GM23338 (cell line): ENCODE data around the gene LCMT1. TPM values are rescaled to one million over a fixed set of nuclear protein-coding genes. Genes with fewer than 3 reads are reported as not detected.

Experiments used
- ATAC-seq: fragments of 200-7000 bp; cut with Tn5 transposase; 3 replicates; pipeline ENCODE4 v1.9.1; 2020
- DNase-seq: peaks from one replicate; pipeline ENCODE4 v3.0.0-alpha.2; 2015; ENCODE audit warnings: low spot score
- H2AFZ ChIP-seq: fragments of 200-600 bp; sonication (generic); 2 replicates; pipeline ENCODE4 v1.8.0; 2016; ENCODE audit warnings: antibody characterized with exemption, mild to moderate bottlenecking, moderate library complexity
- H3F3A ChIP-seq: fragments of 200-600 bp; sonication (generic); replicated peaks from 2 replicates; pipeline ENCODE4 v1.8.0; 2017; ENCODE audit warnings: antibody characterized with exemption, mixed run types, low read depth
- H3K27ac ChIP-seq: fragments of 200-600 bp; sonication (generic); 2 replicates; pipeline ENCODE4 v1.6.1; 2016; ENCODE audit warnings: low read depth
- H3K27me3 ChIP-seq: fragments of 200-600 bp; sonication (generic); 2 replicates; pipeline ENCODE4 v1.8.0; 2016; ENCODE audit warnings: mild to moderate bottlenecking, mixed run types, moderate library complexity; ENCODE audit not compliant: insufficient read depth
- H3K36me3 ChIP-seq: fragments of 200-600 bp; sonication (generic); 2 replicates; pipeline ENCODE4 v1.8.0; 2016; ENCODE audit warnings: mild to moderate bottlenecking; ENCODE audit not compliant: insufficient read depth
- H3K4me1 ChIP-seq: fragments of 200-600 bp; sonication (generic); 2 replicates; pipeline ENCODE4 v1.8.0; 2016; ENCODE audit warnings: mild to moderate bottlenecking, moderate library complexity; ENCODE audit not compliant: insufficient read depth
- H3K4me2 ChIP-seq: fragments of 200-600 bp; sonication (generic); 2 replicates; pipeline ENCODE4 v1.7.1; 2017; ENCODE audit warnings: mixed run types
- H3K4me3 ChIP-seq: fragments of 200-600 bp; sonication (generic); 2 replicates; pipeline ENCODE4 v1.6.1; 2016; ENCODE audit warnings: mixed run types
- H3K79me2 ChIP-seq: fragments of 200-600 bp; sonication (generic); replicated peaks from 2 replicates; pipeline ENCODE4 v1.8.0; 2017; ENCODE audit warnings: mild to moderate bottlenecking; ENCODE audit not compliant: insufficient read depth
- H3K9me2 ChIP-seq: fragments of 200-600 bp; sonication (generic); 2 replicates; pipeline ENCODE4 v1.8.0; 2017; ENCODE audit not compliant: insufficient read depth
- H4K20me1 ChIP-seq: fragments of 200-600 bp; sonication (generic); replicated peaks from 2 replicates; pipeline ENCODE4 v1.8.0; 2017; ENCODE audit warnings: mild to moderate bottlenecking; ENCODE audit not compliant: insufficient read depth
- H3K27ac Mint-ChIP-seq: 2 replicates; pipeline ENCODE4 v1.8.0; 2020; ENCODE audit warnings: inconsistent platforms, mild to moderate bottlenecking, moderate library complexity, mixed read lengths
- H3K27me3 Mint-ChIP-seq: 3 replicates; pipeline ENCODE4 v1.8.0; 2022; ENCODE audit warnings: low read depth, mild to moderate bottlenecking, moderate library complexity, mixed read lengths, inconsistent platforms; ENCODE audit not compliant: insufficient read depth, poor library complexity
- H3K36me3 Mint-ChIP-seq: 3 replicates; pipeline ENCODE4 v1.8.0; 2021; ENCODE audit warnings: low read depth, mild to moderate bottlenecking, inconsistent platforms, moderate library complexity, mixed read lengths
- H3K4me1 Mint-ChIP-seq: 3 replicates; pipeline ENCODE4 v1.8.0; 2020; ENCODE audit warnings: mild to moderate bottlenecking, inconsistent platforms, mixed read lengths
- H3K4me3 Mint-ChIP-seq: 3 replicates; pipeline ENCODE4 v1.8.0; 2021; ENCODE audit warnings: moderate library complexity, mild to moderate bottlenecking, inconsistent platforms, mixed read lengths
- H3K9me3 Mint-ChIP-seq: 3 replicates; pipeline ENCODE4 v1.8.0; 2020; ENCODE audit warnings: moderate library complexity, mild to moderate bottlenecking, inconsistent platforms, mixed read lengths
- CREB1 ChIP-seq: fragments of 250-450 bp; sonication (Bioruptor Pico); IDR thresholded peaks from 2 replicates; pipeline ENCODE4 v1.5.0; 2020; ENCODE audit warnings: low read depth, mild to moderate bottlenecking, moderate library complexity
- EZH2 ChIP-seq: fragments of 200-600 bp; sonication (generic); IDR thresholded peaks from one replicate; pipeline ENCODE4 v1.8.0; 2017; ENCODE audit warnings: antibody characterized with exemption, mild to moderate bottlenecking, low read depth; ENCODE audit not compliant: unreplicated experiment
- EZH2phosphoT487 ChIP-seq: fragments of 200-600 bp; sonication (generic); IDR thresholded peaks from one replicate; pipeline ENCODE4 v1.8.1; 2018; ENCODE audit warnings: antibody characterized with exemption; ENCODE audit not compliant: unreplicated experiment
- JUNB ChIP-seq: IDR thresholded peaks from one replicate; pipeline ENCODE4 v1.6.1; 2016; ENCODE audit warnings: antibody characterized with exemption; ENCODE audit not compliant: unreplicated experiment
- NANOG ChIP-seq: IDR thresholded peaks from 2 replicates; pipeline ENCODE4 v1.6.1; 2016; ENCODE audit warnings: antibody characterized with exemption, borderline replicate concordance
- POLR2AphosphoS5 ChIP-seq: IDR thresholded peaks from 2 replicates; pipeline ENCODE4 v1.6.1; 2016; ENCODE audit warnings: antibody characterized with exemption, low read depth
- STAT1 ChIP-seq: IDR thresholded peaks from one replicate; pipeline ENCODE4 v1.6.1; 2016; ENCODE audit warnings: antibody characterized with exemption; ENCODE audit not compliant: unreplicated experiment
- ZNF114 ChIP-seq: fragments of 250-450 bp; sonication (Bioruptor Pico); IDR thresholded peaks from 2 replicates; pipeline ENCODE4 v1.5.0; 2020; ENCODE audit warnings: mild to moderate bottlenecking, moderate library complexity
- polyA plus RNA-seq: library from polyadenylated mRNA; unstranded; fragments of >200 nt; fragmentation: Nextera tagmentation; extraction: Ambion mirVana; gene quantifications from 2 replicates; pipeline ENCODE4 v1.2.1, GENCODE V29; 2016
- total RNA-seq: library from RNA; depleted of rRNA; stranded (reverse); fragments of >200 nt; shearing (Covaris generic); gene quantifications from 2 replicates; pipeline ENCODE4 v1.2.3, GENCODE V29; 2014
- TF ChIP-seq, protein P1 (sequence below): IDR thresholded peaks from 2 replicates; pipeline ENCODE4 v1.6.1; 2016; ENCODE audit warnings: antibody characterized with exemption
- TF ChIP-seq, protein P2 (sequence below), 2 experiments: fragments of 200-600 bp in 1 of 2; sonication (generic) in 1 of 2; conservative IDR thresholded peaks; 2 replicates each; pipeline versions ENCODE4 v1.5.1 to v1.6.1; 2016 to 2017; ENCODE audit warnings: antibody characterized with exemption in 2 of 2, low read depth in 2 of 2, mild to moderate bottlenecking in 2 of 2, moderate library complexity in 1 of 2
- TF ChIP-seq, protein P3 (sequence below): IDR thresholded peaks from one replicate; pipeline ENCODE4 v1.6.1; 2018; ENCODE audit warnings: antibody characterized with exemption; ENCODE audit not compliant: unreplicated experiment

LCMT1 gene
- total and polyA plus RNA-seq, 2 experiments from 2014 or later, result 56.2 to 84.6 TPM

DNA sequence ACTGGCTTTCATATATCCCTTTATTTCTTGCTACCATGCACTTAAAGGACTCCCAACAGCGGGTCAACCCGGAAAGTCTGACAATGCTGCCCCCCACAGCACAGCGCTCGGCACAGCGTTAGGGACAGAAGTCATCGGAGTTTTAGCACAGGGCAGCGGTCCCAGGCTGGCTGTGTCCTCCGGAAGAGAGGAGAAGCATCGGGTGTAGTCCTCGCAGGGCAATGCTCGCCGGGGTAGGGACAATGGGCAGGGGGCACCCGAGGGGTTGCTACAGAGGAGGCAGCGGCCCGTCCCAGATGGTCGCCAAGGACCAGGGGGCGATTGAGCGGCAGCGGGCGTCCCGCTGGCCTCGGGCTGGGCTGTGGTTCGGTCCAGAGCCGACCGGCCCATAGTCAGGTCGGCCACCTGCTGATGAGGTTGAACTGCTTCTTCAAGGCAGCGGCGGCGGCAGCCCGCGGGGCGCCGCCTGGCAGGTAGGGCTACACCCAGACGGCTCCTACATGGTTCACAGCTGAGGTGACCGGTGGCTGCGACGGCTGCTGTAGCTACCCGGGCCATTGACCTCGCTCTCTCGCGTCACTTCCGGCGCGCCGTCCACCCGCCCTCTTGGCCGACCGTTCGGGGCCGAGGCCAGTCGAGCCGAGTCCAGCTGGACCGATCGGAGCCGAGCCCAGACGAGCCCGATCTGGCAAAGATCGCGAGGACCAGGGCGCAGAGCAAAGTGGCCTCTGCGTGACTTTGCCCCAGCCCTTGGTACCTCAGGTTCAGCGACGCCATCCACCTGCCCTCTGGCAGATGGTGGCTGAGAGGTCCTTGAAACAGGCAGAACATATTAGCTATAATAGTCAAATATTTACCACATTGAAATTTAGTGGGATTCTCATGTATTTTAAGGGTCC is 4.7 kb upstream of the LCMT1 start:
- H3K27ac ChIP-seq, result 0 out of 2 replicates have a peak overlapping the region, but pooled peaks have one; percentile 27
- H3K27me3 ChIP-seq, result no peaks in the 10 kb centered on the region
- Mint-ChIP-seq H3K27me3 (peaks cover 22% of the 10 kb centered on the region), H3K9me3 (no peaks in the 10 kb centered on the region; the same call in 2 of the 3 replicates), H3K4me3 (peak overlapping the region; percentile 91), H3K36me3 (no peaks in the 10 kb centered on the region), H3K4me1 (peaks cover 9% of the 10 kb centered on the region), H3K27ac (peak overlapping the region; percentile 94)
- ATAC-seq (peak; percentile 76), DNase-seq (peak; percentile 98)
- peak; percentile 82 for TF ChIP-seq POLR2AphosphoS5
- TF ChIP-seq, protein P1, sequence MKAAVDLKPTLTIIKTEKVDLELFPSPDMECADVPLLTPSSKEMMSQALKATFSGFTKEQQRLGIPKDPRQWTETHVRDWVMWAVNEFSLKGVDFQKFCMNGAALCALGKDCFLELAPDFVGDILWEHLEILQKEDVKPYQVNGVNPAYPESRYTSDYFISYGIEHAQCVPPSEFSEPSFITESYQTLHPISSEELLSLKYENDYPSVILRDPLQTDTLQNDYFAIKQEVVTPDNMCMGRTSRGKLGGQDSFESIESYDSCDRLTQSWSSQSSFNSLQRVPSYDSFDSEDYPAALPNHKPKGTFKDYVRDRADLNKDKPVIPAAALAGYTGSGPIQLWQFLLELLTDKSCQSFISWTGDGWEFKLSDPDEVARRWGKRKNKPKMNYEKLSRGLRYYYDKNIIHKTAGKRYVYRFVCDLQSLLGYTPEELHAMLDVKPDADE, result peak; percentile 81
- peak; percentile 95 for TF ChIP-seq CREB1 (CRISPR knock-in tag)
- TF ChIP-seq NANOG, result no peak
- TF ChIP-seq, protein P2, sequence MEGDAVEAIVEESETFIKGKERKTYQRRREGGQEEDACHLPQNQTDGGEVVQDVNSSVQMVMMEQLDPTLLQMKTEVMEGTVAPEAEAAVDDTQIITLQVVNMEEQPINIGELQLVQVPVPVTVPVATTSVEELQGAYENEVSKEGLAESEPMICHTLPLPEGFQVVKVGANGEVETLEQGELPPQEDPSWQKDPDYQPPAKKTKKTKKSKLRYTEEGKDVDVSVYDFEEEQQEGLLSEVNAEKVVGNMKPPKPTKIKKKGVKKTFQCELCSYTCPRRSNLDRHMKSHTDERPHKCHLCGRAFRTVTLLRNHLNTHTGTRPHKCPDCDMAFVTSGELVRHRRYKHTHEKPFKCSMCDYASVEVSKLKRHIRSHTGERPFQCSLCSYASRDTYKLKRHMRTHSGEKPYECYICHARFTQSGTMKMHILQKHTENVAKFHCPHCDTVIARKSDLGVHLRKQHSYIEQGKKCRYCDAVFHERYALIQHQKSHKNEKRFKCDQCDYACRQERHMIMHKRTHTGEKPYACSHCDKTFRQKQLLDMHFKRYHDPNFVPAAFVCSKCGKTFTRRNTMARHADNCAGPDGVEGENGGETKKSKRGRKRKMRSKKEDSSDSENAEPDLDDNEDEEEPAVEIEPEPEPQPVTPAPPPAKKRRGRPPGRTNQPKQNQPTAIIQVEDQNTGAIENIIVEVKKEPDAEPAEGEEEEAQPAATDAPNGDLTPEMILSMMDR (conservative IDR thresholded peaks at IDR 0.05; ENCODE audit: low read depth in 2 of 2), result peak; percentile 58 to 66
- peaks cover 6% of the 10 kb centered on the region for H3K4me1 ChIP-seq
- 0 out of 2 replicates have a peak, but pooled peaks cover 3% of the 10 kb centered on the region for H3F3A ChIP-seq
- H4K20me1 ChIP-seq, result no peaks in the 10 kb centered on the region
- H3K4me3 ChIP-seq, result peak overlapping the region; percentile 75
- no peaks in the 10 kb centered on the region for H3K9me2 ChIP-seq
- 0 out of 2 replicates have a peak, but pooled peaks cover 7% of the 10 kb centered on the region for H3K79me2 ChIP-seq
- H3K4me2 ChIP-seq, result peak overlapping the region; percentile 88
- H3K36me3 ChIP-seq, result no peaks in the 10 kb centered on the region
- peak overlapping the region; percentile 87 for H2AFZ ChIP-seq

DNA sequence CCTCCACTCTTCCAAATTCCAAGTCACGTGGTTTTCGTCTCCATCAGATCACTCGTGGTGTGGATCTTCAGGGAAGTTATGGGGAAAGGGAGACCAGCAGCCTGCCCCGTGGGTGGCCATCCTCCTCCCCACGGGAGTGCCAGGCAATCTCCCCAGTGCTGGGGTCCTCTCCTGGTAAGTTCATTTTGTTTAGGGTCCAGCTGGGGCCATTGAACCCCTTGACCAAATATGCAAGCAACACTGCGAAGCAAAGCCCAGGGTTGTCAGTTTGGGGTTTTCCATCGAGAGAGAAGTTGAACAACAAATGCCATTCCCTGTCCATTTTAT is 4.1 kb upstream of the LCMT1 start:
- DNase-seq, result no peak
- ATAC-seq, result no peak
- Histone ChIP-seq H3K4me1 (peaks cover 8% of the 10 kb centered on the region), H3K9me2 (no peaks in the 10 kb centered on the region), H4K20me1 (no peaks in the 10 kb centered on the region), H3K27me3 (no peaks in the 10 kb centered on the region), H3K4me3 (peak overlapping the region; percentile 75), H3K4me2 (peak overlapping the region; percentile 88), H2AFZ (peak overlapping the region; percentile 44), H3K36me3 (no peaks in the 10 kb centered on the region), H3K79me2 (peaks cover 13% of the 10 kb centered on the region), H3K27ac (0 out of 2 replicates have a peak overlapping the region, but pooled peaks have one; percentile 23), H3F3A (0 out of 2 replicates have a peak, but pooled peaks cover 3% of the 10 kb centered on the region)
- Mint-ChIP-seq H3K36me3 (no peaks in the 10 kb centered on the region), H3K27me3 (peaks cover 20% of the 10 kb centered on the region), H3K4me1 (peaks cover 12% of the 10 kb centered on the region), H3K27ac (peak overlapping the region; percentile 94; the same call in 1 of the 2 replicates), H3K9me3 (no peaks in the 10 kb centered on the region; the same call in 2 of the 3 replicates), H3K4me3 (peak overlapping the region; percentile 91)
- TF ChIP-seq JUNB, result no peak
- no peak for TF ChIP-seq STAT1
- TF ChIP-seq, protein P3, sequence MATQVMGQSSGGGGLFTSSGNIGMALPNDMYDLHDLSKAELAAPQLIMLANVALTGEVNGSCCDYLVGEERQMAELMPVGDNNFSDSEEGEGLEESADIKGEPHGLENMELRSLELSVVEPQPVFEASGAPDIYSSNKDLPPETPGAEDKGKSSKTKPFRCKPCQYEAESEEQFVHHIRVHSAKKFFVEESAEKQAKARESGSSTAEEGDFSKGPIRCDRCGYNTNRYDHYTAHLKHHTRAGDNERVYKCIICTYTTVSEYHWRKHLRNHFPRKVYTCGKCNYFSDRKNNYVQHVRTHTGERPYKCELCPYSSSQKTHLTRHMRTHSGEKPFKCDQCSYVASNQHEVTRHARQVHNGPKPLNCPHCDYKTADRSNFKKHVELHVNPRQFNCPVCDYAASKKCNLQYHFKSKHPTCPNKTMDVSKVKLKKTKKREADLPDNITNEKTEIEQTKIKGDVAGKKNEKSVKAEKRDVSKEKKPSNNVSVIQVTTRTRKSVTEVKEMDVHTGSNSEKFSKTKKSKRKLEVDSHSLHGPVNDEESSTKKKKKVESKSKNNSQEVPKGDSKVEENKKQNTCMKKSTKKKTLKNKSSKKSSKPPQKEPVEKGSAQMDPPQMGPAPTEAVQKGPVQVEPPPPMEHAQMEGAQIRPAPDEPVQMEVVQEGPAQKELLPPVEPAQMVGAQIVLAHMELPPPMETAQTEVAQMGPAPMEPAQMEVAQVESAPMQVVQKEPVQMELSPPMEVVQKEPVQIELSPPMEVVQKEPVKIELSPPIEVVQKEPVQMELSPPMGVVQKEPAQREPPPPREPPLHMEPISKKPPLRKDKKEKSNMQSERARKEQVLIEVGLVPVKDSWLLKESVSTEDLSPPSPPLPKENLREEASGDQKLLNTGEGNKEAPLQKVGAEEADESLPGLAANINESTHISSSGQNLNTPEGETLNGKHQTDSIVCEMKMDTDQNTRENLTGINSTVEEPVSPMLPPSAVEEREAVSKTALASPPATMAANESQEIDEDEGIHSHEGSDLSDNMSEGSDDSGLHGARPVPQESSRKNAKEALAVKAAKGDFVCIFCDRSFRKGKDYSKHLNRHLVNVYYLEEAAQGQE, result no peak
- TF ChIP-seq CREB1 (CRISPR knock-in tag), result no peak
- TF ChIP-seq NANOG, result no peak
- TF ChIP-seq, protein P1, result no peak
- no peak for TF ChIP-seq ZNF114 (CRISPR knock-in tag)
- TF ChIP-seq EZH2, result no peak
- no peak for TF ChIP-seq EZH2phosphoT487
- TF ChIP-seq POLR2AphosphoS5, result no peak
